HL-60/S4 (cell line): Measurements from ENCODE around the gene RIPOR3.
"Not testable (repeated sequence)": the region's sequence is repeated elsewhere in the genome, so short reads cannot be mapped to it uniquely, and the experiment has no call there.

Experiments
- in situ Hi-C: fragments of 300-500 bp; cut with MboI; formaldehyde crosslinking; loops from 2 replicates; pipeline ENCODE4 v1.14.3; 2022; ENCODE audit warnings: low sequenced_read_pairs

RIPOR3 gene

GRCh38 chr20:50579511-50579910, 111.8 kb downstream of the RIPOR3 start:
- in situ Hi-C loops = loop anchor here (5.0 to 25.0 kb wide), 3 partner anchors 115 to 617 kb away; no protein-coding TSS in a partner anchor

- in situ Hi-C loops = loop anchor here (5.0 to 25.0 kb wide), 3 partner anchors 114 to 616 kb away; no protein-coding TSS in a partner anchor
Measured at GRCh38 chr20:50578778-50579165, 112.6 kb downstream of the RIPOR3 start.

GRCh38 chr20:50578061-50578777, 113.1 kb downstream of the RIPOR3 start:
- in situ Hi-C loops = loop anchor here (5.0 to 25.0 kb wide), 3 partner anchors 113 to 616 kb away; no protein-coding TSS in a partner anchor

- in situ Hi-C loops = loop anchor here (5.0 to 25.0 kb wide), 3 partner anchors 113 to 615 kb away; no protein-coding TSS in a partner anchor
Measured at GRCh38 chr20:50577175-50578018, 113.9 kb downstream of the RIPOR3 start.

- in situ Hi-C loops = loop anchor here (5.0 to 25.0 kb wide), 3 partner anchors 111 to 614 kb away; no protein-coding TSS in a partner anchor
Measured at GRCh38 chr20:50575865-50576720, 115.2 kb downstream of the RIPOR3 start.

- in situ Hi-C loops = loop anchor here (10.0 kb wide), 1 partner anchor 110 kb away; no protein-coding TSS in a partner anchor
Measured at GRCh38 chr20:50574586-50574985, 116.8 kb downstream of the RIPOR3 start.

GRCh38 chr20:50574108-50574507, 117.2 kb downstream of the RIPOR3 start:
- in situ Hi-C loops = loop anchor here (10.0 kb wide), 1 partner anchor 109 kb away; no protein-coding TSS in a partner anchor

GRCh38 chr20:50572938-50573777, 118.2 kb downstream of the RIPOR3 start:
- in situ Hi-C loops = loop anchor here (10.0 kb wide), 1 partner anchor 108 kb away; no protein-coding TSS in a partner anchor

GRCh38 chr20:50571466-50571865, 119.9 kb downstream of the RIPOR3 start:
- in situ Hi-C loops = loop anchor here (10.0 kb wide), 1 partner anchor 107 kb away; no protein-coding TSS in a partner anchor

GRCh38 chr20:50569864-50570836, 121.2 kb downstream of the RIPOR3 start:
- in situ Hi-C loops = loop anchor here (10.0 kb wide), 1 partner anchor 105 kb away; no protein-coding TSS in a partner anchor

GRCh38 chr20:50569487-50569863, 121.9 kb downstream of the RIPOR3 start:
- in situ Hi-C loops = not testable (repeated sequence)

GRCh38 chr20:50568549-50568942, 122.8 kb downstream of the RIPOR3 start:
- in situ Hi-C loops = no loop called here

- in situ Hi-C loops = no loop called here
Measured at GRCh38 chr20:50567860-50568548, 123.3 kb downstream of the RIPOR3 start.

- in situ Hi-C loops = no loop called here
Measured at GRCh38 chr20:50565871-50566270, 125.5 kb downstream of the RIPOR3 start.

- in situ Hi-C loops = no loop called here
Measured at GRCh38 chr20:50565383-50565782, 126.0 kb downstream of the RIPOR3 start.

GRCh38 chr20:50563133-50563944, 128.0 kb downstream of the RIPOR3 start:
- in situ Hi-C loops = no loop called here

- in situ Hi-C loops = no loop called here
Measured at GRCh38 chr20:50562262-50562701, 129.1 kb downstream of the RIPOR3 start.
